Activated B cell treated with CpG ODN at 0.5 μM for 24 hours (primary cell): Measurements from ENCODE around the gene COL18A1. TPM values are rescaled to one million over a fixed set of nuclear protein-coding genes. Genes with fewer than 3 reads are reported as not detected.
"Not testable (repeated sequence)": the region's sequence is repeated elsewhere in the genome, so short reads cannot be mapped to it uniquely, and the experiment has no call there.

Experiments used
- ATAC-seq: fragments of 200-7000 bp; cut with Tn5 transposase; one replicate; pipeline ENCODE4 v1.10.0; 2021; ENCODE audit warnings: low read depth, mild to moderate bottlenecking, moderate library complexity
- CTCF ChIA-PET: fragments of 350-600 bp; sonication (Branson Sonifier 250); formaldehyde crosslinking; loops from one replicate; lab custom pipeline; 2021; ENCODE audit warnings: antibody characterized with exemption; lab: Charles Lee
- POLR2A ChIA-PET: fragments of 350-600 bp; sonication (Branson Sonifier 250); formaldehyde crosslinking; loops from one replicate; lab custom pipeline; 2021; ENCODE audit warnings: antibody characterized with exemption; lab: Charles Lee
- DNase-seq: peaks from one replicate; pipeline ENCODE4 v3.0.0; 2022
- H3K27ac Mint-ChIP-seq: one replicate; pipeline ENCODE4 v1.8.0; 2020; ENCODE audit warnings: mixed read lengths
- H3K27me3 Mint-ChIP-seq: one replicate; pipeline ENCODE4 v1.8.0; 2021; ENCODE audit warnings: mixed read lengths
- H3K36me3 Mint-ChIP-seq: one replicate; pipeline ENCODE4 v1.8.0; 2021; ENCODE audit warnings: low read depth, mixed read lengths
- H3K4me1 Mint-ChIP-seq: one replicate; pipeline ENCODE4 v1.8.0; 2021; ENCODE audit warnings: mixed read lengths
- H3K4me3 Mint-ChIP-seq: one replicate; pipeline ENCODE4 v1.8.0; 2020; ENCODE audit warnings: mild to moderate bottlenecking, mixed read lengths
- H3K9me3 Mint-ChIP-seq: one replicate; pipeline ENCODE4 v1.8.0; 2020; ENCODE audit warnings: mixed read lengths
- CTCF ChIP-seq: fragments of 200-600 bp; IDR thresholded peaks from one replicate; pipeline ENCODE4 v1.8.0; 2022; ENCODE audit warnings: antibody characterized with exemption, mild to moderate bottlenecking
- intact Hi-C: fragments of 100-400 bp; cut with micrococcal nuclease; formaldehyde crosslinking; loops from one replicate; pipeline ENCODE4 v1.15.1; 2024
- total RNA-seq: library from RNA; stranded (reverse); gene quantifications from 2 replicates; pipeline ENCODE4 v1.2.3, GENCODE V29; 2022

COL18A1 gene
- total RNA-seq, 1 donor from 2014 or later = 1.6 TPM

- no peak for DNase-seq
- Mint-ChIP-seq H3K36me3 (peaks cover 42% of the 10 kb centered on the region), H3K4me1 (peaks cover 4% of the 10 kb centered on the region), H3K4me3 (no peak overlapping the region), H3K9me3 (no peaks in the 10 kb centered on the region), H3K27me3 (no peaks in the 10 kb centered on the region), H3K27ac (no peak overlapping the region)
- POLR2A ChIA-PET = no interaction called here
- intact Hi-C loops = no loop called here
- TF ChIP-seq CTCF = no peak
- ATAC-seq = no peak
- CTCF ChIA-PET = no interaction called here
These were observed 120.4 kb downstream of the COL18A1 start for GRCh38 chr21:45525153-45525909.

GRCh38 chr21:45525910-45526306 is 120.9 kb downstream of the COL18A1 start:
- H3K27me3 Mint-ChIP-seq = no peaks in the 10 kb centered on the region
- peaks cover 36% of the 10 kb centered on the region for H3K36me3 Mint-ChIP-seq
- no peak for TF ChIP-seq CTCF
- H3K4me3 Mint-ChIP-seq = no peak overlapping the region
- no peak for ATAC-seq
- peaks cover 4% of the 10 kb centered on the region for H3K4me1 Mint-ChIP-seq
- ChIA-PET CTCF (no interaction called here), POLR2A (no interaction called here)
- H3K9me3 Mint-ChIP-seq = no peaks in the 10 kb centered on the region
- no peak overlapping the region for H3K27ac Mint-ChIP-seq
- DNase-seq = no peak
- intact Hi-C loops = no loop called here

GRCh38 chr21:45527151-45527999 is 122.4 kb downstream of the COL18A1 start:
- H3K36me3 Mint-ChIP-seq = peaks cover 24% of the 10 kb centered on the region
- intact Hi-C loops, POLR2A ChIA-PET, H3K9me3 Mint-ChIP-seq, H3K27ac Mint-ChIP-seq, ATAC-seq, DNase-seq, H3K27me3 Mint-ChIP-seq, H3K4me3 Mint-ChIP-seq, H3K4me1 Mint-ChIP-seq, CTCF ChIA-PET: not testable (repeated sequence)

- TF ChIP-seq CTCF = no peak
- Mint-ChIP-seq H3K4me1 (peaks cover 14% of the 10 kb centered on the region), H3K9me3 (no peaks in the 10 kb centered on the region), H3K36me3 (peaks cover 16% of the 10 kb centered on the region), H3K27ac (no peak overlapping the region), H3K4me3 (no peak overlapping the region), H3K27me3 (no peaks in the 10 kb centered on the region)
- ChIA-PET POLR2A (no interaction called here), CTCF (no interaction called here)
- intact Hi-C loops = no loop called here
- DNase-seq (no peak), ATAC-seq (no peak)
These were observed 123.2 kb downstream of the COL18A1 start for GRCh38 chr21:45528028-45528705.

- ChIA-PET CTCF (no interaction called here), POLR2A (no interaction called here)
- H3K4me1 Mint-ChIP-seq = peaks cover 17% of the 10 kb centered on the region
- ATAC-seq (no peak), DNase-seq (no peak)
- H3K27ac Mint-ChIP-seq = no peak overlapping the region
- no peak for TF ChIP-seq CTCF
- H3K27me3 Mint-ChIP-seq = no peaks in the 10 kb centered on the region
- no peak overlapping the region for H3K4me3 Mint-ChIP-seq
- no peaks in the 10 kb centered on the region for H3K9me3 Mint-ChIP-seq
- peaks cover 16% of the 10 kb centered on the region for H3K36me3 Mint-ChIP-seq
- intact Hi-C loops = no loop called here
These were observed 124.2 kb downstream of the COL18A1 start for GRCh38 chr21:45528981-45529784.
